HG02840 (cell line): ENCODE results near the gene DHODH.
A peak's percentile ranks its signal among the peaks of the same experiment; 100 is the strongest.
"Not testable (repeated sequence)": the region's sequence is repeated elsewhere in the genome, so short reads cannot be mapped to it uniquely, and the experiment has no call there.

Experiments used
- ATAC-seq: cut with Tn5 transposase; IDR thresholded peaks from one replicate; pipeline ENCODE4 v1.9.1; 2021; ENCODE audit warnings: mild to moderate bottlenecking, moderate library complexity, moderate number of reproducible peaks; ENCODE audit not compliant: unreplicated experiment, low FRiP score

The DHODH gene

GRCh38 chr16:72008424-72009216 lies at the start of gene DHODH:
TSS of gene DHODH (plus strand) at chr16:72008744. CDS start at chr16:72008765, 21 bp downstream.
- ATAC-seq: peak; percentile 99

- ATAC-seq: no peak
Observed at GRCh38 chr16:71961066-71962039, 47.2 kb upstream of the DHODH start.

- ATAC-seq: no peak
Observed at GRCh38 chr16:71963125-71963875, 45.2 kb upstream of the DHODH start.

GRCh38 chr16:71965223-71965622 lies 43.3 kb upstream of the DHODH start:
- no peak for ATAC-seq

GRCh38 chr16:71966932-71967331 lies 41.6 kb upstream of the DHODH start:
- no peak for ATAC-seq

- ATAC-seq: no peak
Observed at GRCh38 chr16:71969353-71969752, 39.2 kb upstream of the DHODH start.

- ATAC-seq: no peak
Observed at GRCh38 chr16:71971571-71971970, 37.0 kb upstream of the DHODH start.

DNA sequence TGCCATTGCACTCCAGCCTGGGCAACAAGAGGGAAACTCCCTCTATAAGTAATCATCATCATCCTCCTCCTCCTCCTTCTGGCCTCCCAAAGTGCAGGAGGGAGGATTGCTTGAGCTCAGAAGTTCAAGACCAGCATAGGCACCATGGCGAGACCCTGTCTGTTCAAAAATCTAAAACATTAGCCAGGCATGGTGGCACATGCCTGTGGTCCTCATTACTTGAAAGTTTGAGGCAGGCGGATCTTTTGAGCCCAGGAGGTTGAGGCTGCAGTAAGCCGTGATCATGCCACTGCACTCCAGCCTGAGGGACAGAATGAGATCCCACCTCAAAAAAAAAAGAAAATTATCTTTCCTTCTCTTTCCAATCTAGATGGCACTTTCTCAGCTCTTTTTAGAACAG lies 36.2 kb upstream of the DHODH start:
- ATAC-seq: no peak

- ATAC-seq: no peak
Observed at GRCh38 chr16:71973001-71973400, 35.5 kb upstream of the DHODH start.

DNA sequence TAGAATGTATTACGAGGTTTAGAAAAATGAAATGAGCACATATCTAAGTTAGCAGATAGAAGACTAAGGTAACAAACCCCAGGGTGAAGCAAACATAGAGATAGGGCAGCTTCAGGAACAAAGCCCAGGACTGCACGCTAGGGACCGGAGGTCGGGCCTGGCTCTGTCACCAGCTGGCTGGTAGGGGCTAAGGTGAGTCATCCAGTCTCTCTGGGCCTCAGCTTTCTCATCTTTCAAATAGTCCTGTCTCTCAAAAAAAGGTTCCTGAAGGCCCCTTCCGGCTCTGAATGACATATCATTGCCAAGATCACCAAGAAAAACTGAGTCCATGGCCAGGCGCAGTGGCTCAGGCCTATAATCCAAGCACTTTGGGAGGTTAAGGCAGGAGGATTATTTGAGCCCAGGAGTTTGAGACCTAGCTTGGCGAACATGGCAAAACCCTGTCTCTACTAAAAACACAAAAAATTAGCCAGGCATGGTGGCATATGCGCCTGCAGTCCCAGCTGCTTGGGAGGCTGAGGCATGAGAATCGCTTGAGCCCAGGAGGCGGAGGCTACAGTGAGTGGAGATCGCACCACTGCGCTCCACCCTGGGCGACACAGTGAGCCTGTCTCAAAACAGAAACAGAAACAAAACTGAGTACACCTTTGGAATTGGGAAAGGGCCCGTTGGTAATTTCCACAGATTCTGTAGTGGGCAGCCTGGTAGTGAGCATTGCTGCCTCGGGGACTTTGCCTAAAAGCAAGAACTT lies 34.3 kb upstream of the DHODH start:
- ATAC-seq: no peak

DNA sequence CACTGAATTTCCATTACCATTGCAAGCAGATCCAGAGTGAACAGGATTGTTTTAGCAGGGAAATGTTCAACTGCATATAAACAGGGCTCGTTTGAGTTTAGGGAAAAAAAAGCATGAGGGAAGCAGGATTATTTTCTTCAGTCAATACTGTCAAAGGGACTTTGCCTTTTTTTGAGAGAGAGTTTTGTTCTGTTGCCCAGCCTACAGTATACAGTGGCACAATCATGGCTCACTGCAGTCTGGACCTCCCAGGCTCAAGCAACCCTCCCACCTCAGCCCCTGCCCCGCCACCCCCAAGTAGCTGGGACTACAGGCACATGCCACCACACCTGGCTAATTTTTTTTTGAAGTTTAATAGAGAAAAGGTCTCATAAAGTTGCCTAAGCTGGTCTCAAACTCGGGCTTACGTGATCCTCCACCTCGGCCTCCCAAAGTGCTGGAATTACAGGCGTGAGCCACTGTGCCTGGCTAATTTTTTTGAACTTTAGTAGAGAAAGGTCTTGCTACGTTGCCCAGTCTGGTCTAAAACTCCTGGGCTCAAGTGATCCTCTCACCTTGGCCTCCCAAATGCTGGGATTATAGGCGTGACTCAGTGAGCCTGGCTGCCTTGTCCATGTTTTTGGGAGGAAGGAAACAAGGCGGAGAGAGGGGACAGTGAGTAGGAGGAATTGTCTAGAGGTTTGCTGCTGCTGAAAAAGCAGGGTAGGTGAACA lies 23.1 kb upstream of the DHODH start:
- ATAC-seq: no peak

- no peak for ATAC-seq
Observed at GRCh38 chr16:71986131-71986530, 22.4 kb upstream of the DHODH start.

DNA sequence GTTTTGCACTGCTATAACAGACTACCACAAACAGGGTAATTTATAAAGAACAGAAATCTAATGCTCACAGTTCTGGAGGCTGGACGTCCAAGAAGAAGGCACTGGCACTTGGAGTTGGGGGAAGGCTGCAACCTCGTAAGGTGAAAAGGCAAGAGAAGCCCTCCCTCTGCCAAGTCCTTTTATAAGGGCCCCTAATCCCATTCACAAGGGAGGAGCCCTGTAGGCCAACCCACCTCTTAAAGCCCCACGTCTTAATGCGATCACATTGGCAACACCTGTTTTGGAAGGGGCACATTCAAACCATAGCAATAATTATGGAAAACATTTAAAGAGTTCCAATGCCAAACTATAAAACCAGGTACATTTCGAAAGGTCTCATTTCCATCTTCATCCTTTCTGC lies 13.5 kb upstream of the DHODH start:
- ATAC-seq: no peak

- not testable (repeated sequence) for ATAC-seq
Observed at GRCh38 chr16:71997578-71997977, 11.0 kb upstream of the DHODH start.

DNA sequence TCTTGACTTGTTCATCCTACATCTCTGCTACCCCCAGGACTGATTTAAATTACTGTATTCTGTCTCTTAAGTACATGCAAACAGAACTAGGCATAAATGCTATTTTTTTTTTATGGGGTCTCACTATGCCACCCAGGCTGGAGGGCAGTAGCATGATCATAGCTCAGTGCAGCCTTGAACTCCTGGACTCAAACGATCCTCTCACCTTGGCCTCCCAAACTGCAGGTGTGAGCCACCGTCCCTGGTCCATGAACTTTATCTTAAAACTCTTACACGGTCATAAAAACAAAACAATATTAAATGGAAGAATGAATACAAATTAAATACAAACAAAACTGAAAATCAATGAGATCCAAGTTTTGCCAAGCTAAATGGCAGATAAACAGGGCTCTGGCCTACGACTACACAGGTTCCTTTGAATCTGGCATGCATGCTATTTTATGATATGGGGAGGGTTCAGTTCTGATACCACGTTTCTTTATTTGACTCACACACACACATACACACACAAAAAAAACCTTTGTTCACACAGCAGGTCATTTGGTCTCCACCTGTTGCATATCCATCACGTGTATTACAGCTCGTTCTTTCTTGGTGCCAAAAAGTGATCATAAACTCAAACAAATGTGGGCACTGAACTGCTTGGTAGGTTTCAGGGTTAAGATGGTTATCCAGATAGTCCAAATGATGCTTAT lies 7.2 kb upstream of the DHODH start:
- no peak for ATAC-seq

DNA sequence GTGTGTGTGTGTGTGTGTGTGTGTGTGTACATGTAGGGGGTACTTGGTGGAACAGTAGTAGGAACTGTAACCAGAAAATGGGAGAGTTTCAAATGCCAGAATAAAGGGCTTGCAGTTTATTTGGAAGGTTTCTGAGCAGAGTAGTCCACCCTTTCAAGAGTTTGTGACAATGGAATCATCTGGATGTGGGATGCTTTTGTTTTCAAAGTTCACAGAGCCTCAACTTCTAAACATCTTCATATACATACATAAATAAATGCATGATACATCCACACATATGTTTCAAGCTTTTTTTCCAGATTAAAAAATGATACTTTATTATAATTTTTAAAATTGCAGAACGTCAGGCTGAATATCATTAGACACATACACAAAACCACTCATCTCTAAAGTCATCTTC lies 5.9 kb upstream of the DHODH start:
- no peak for ATAC-seq

- not testable (repeated sequence) for ATAC-seq
Observed at GRCh38 chr16:72008065-72008423, 500 bp upstream of the DHODH start.

GRCh38 chr16:72009779-72010178 lies 1.2 kb downstream of the DHODH start:
- no peak for ATAC-seq

- ATAC-seq: no peak
Observed at GRCh38 chr16:72012607-72013006, 4.1 kb downstream of the DHODH start.
